Astrocyte (in vitro differentiated cells and primary cell): ENCODE measurements around the gene CASK. TPM values are rescaled to one million over a fixed set of nuclear protein-coding genes. Genes with fewer than 3 reads are reported as not detected.

Experiments
- DNase-seq: peaks from one replicate; pipeline ENCODE4 v3.0.0-alpha.2; 2010; ENCODE audit warnings: low read depth
- FAIRE-seq: peaks from 2 replicates; lab custom pipeline; 2011; peaks lifted over from hg19 to GRCh38; lab: Jason Lieb, UNC
- H2AFZ ChIP-seq: 2 replicates; pipeline ENCODE4 v1.6.0; 2012; ENCODE audit warnings: low read depth, low read length, inconsistent platforms
- H3K27ac ChIP-seq: 2 replicates; pipeline ENCODE4 v1.5.1; 2011; ENCODE audit warnings: low read depth, low read length, inconsistent platforms
- H3K27me3 ChIP-seq: 2 replicates; pipeline ENCODE4 v1.6.0; 2011; ENCODE audit warnings: low read length, inconsistent platforms; ENCODE audit not compliant: insufficient read depth
- H3K36me3 ChIP-seq: 2 replicates; pipeline ENCODE4 v1.5.1; 2011; ENCODE audit warnings: low read length, inconsistent platforms; ENCODE audit not compliant: insufficient read depth
- H3K4me1 ChIP-seq: 2 replicates; pipeline ENCODE4 v1.5.1; 2011; ENCODE audit warnings: low read length, inconsistent platforms; ENCODE audit not compliant: insufficient read depth
- H3K4me2 ChIP-seq: 2 replicates; pipeline ENCODE4 v1.6.0; 2012; ENCODE audit warnings: low read length, inconsistent platforms
- H3K4me3 ChIP-seq: 2 replicates; pipeline ENCODE4 v1.5.1; 2011; ENCODE audit warnings: low read depth, mild to moderate bottlenecking, low read length, inconsistent platforms; ENCODE audit not compliant: insufficient read depth
- H3K79me2 ChIP-seq: 2 replicates; pipeline ENCODE4 v1.6.0; 2012; ENCODE audit warnings: mild to moderate bottlenecking, low read length, inconsistent platforms; ENCODE audit not compliant: insufficient read depth
- H3K9ac ChIP-seq: 2 replicates; pipeline ENCODE4 v1.6.0; 2012; ENCODE audit warnings: mild to moderate bottlenecking, low read length, inconsistent platforms
- H3K9me3 ChIP-seq: 2 replicates; pipeline ENCODE4 v1.5.1; 2012; ENCODE audit warnings: low read depth, mild to moderate bottlenecking, low read length, inconsistent platforms; ENCODE audit not compliant: insufficient read depth
- H4K20me1 ChIP-seq: 2 replicates; pipeline ENCODE4 v1.6.0; 2012; ENCODE audit warnings: low read length, inconsistent platforms; ENCODE audit not compliant: insufficient read depth
- H3K27ac Mint-ChIP-seq: one replicate; pipeline ENCODE4 v1.8.0; 2021; ENCODE audit warnings: mild to moderate bottlenecking, mixed read lengths; ENCODE audit not compliant: unreplicated experiment
- H3K27me3 Mint-ChIP-seq: one replicate; pipeline ENCODE4 v1.8.0; 2021; ENCODE audit warnings: low read depth, mixed read lengths; ENCODE audit not compliant: unreplicated experiment
- H3K36me3 Mint-ChIP-seq: one replicate; pipeline ENCODE4 v1.8.0; 2021; ENCODE audit warnings: low read depth, mixed read lengths; ENCODE audit not compliant: unreplicated experiment
- H3K4me1 Mint-ChIP-seq: one replicate; pipeline ENCODE4 v1.8.0; 2021; ENCODE audit warnings: low read depth, mixed read lengths; ENCODE audit not compliant: unreplicated experiment
- H3K4me3 Mint-ChIP-seq: one replicate; pipeline ENCODE4 v1.8.0; 2021; ENCODE audit warnings: mild to moderate bottlenecking, moderate library complexity, mixed read lengths; ENCODE audit not compliant: unreplicated experiment
- H3K9me3 Mint-ChIP-seq: one replicate; pipeline ENCODE4 v1.8.0; 2021; ENCODE audit warnings: mild to moderate bottlenecking, mixed read lengths; ENCODE audit not compliant: unreplicated experiment
- EZH2 ChIP-seq: IDR thresholded peaks from 2 replicates; pipeline ENCODE4 v1.6.1; 2012; ENCODE audit warnings: mild to moderate bottlenecking, low read length, inconsistent platforms; ENCODE audit not compliant: insufficient read depth
- total RNA-seq: library from RNA; stranded (reverse); gene quantifications from 2 replicates; pipeline ENCODE4 v1.2.1, GENCODE V29; 2021
- TF ChIP-seq, protein P1 (sequence below): IDR thresholded peaks from 2 replicates; pipeline ENCODE4 v1.5.1; 2011; ENCODE audit warnings: low read depth, mild to moderate bottlenecking, inconsistent platforms, low read length, moderate library complexity; ENCODE audit not compliant: insufficient read depth

Gene CASK
- total RNA-seq, 1 donor from 2014 or later: 99.3 TPM

DNA sequence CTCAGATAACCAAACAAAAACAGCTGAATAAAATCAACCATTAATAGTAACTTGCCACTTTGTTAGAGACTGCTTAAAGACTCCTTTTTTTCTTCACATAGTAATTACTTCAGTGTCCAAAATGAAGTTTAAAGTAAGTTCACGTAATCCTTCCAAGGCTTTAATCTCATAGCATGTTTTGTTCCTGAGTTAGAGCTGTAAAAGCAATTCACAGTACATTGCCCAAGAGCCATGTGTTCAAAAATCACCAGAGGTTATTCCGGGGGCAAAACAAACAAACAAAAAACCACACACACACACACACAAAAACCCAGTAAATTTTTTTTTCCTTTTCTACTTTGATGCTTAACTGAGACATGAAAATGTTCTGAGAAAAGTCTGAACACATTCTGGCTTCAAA lies 193.3 kb downstream of the CASK start:
- Histone ChIP-seq H3K4me3 (no peak overlapping the region), H3K79me2 (no peaks in the 10 kb centered on the region), H3K9me3 (no peaks in the 10 kb centered on the region), H3K4me2 (no peak overlapping the region), H3K27me3 (no peaks in the 10 kb centered on the region), H3K4me1 (no peaks in the 10 kb centered on the region), H3K36me3 (no peaks in the 10 kb centered on the region), H3K27ac (no peak overlapping the region), H4K20me1 (no peaks in the 10 kb centered on the region), H2AFZ (no peak overlapping the region), H3K9ac (no peak overlapping the region)
- H3K36me3 Mint-ChIP-seq: no peaks in the 10 kb centered on the region
- DNase-seq (no peak), FAIRE-seq (peak; percentile 94)
- TF ChIP-seq, protein P1, sequence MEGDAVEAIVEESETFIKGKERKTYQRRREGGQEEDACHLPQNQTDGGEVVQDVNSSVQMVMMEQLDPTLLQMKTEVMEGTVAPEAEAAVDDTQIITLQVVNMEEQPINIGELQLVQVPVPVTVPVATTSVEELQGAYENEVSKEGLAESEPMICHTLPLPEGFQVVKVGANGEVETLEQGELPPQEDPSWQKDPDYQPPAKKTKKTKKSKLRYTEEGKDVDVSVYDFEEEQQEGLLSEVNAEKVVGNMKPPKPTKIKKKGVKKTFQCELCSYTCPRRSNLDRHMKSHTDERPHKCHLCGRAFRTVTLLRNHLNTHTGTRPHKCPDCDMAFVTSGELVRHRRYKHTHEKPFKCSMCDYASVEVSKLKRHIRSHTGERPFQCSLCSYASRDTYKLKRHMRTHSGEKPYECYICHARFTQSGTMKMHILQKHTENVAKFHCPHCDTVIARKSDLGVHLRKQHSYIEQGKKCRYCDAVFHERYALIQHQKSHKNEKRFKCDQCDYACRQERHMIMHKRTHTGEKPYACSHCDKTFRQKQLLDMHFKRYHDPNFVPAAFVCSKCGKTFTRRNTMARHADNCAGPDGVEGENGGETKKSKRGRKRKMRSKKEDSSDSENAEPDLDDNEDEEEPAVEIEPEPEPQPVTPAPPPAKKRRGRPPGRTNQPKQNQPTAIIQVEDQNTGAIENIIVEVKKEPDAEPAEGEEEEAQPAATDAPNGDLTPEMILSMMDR: no peak
- no peak for TF ChIP-seq EZH2
- H3K4me3 Mint-ChIP-seq: no peak overlapping the region
- no peaks in the 10 kb centered on the region for H3K27me3 Mint-ChIP-seq
- no peaks in the 10 kb centered on the region for H3K9me3 Mint-ChIP-seq
- H3K27ac Mint-ChIP-seq: no peak overlapping the region
- H3K4me1 Mint-ChIP-seq: peaks cover 8% of the 10 kb centered on the region

DNA sequence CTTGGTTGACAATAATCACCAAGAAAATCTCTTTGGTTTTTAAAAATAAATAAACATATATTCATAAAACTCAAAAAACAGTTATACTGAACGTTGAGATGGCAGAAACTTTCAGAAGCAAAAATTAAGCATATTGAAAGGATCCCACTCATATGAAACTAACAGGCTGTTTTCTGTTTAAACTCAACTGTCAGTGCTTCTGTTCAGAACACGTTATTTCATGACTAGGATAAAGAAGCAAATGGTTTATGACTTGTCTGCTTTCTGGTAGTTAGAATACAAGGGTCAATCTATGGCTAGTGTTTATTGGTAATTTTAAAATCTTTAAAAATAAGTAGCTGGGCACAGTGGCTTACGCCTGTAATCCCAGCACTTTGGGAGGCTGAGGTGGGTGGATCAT lies 195.2 kb downstream of the CASK start:
- Mint-ChIP-seq H3K27ac (no peak overlapping the region), H3K27me3 (no peaks in the 10 kb centered on the region), H3K4me3 (no peak overlapping the region), H3K4me1 (peaks cover 5% of the 10 kb centered on the region), H3K36me3 (no peaks in the 10 kb centered on the region), H3K9me3 (no peaks in the 10 kb centered on the region)
- Histone ChIP-seq H3K36me3 (no peaks in the 10 kb centered on the region), H4K20me1 (no peaks in the 10 kb centered on the region), H2AFZ (no peak overlapping the region), H3K9ac (no peak overlapping the region), H3K4me2 (no peak overlapping the region), H3K4me3 (no peak overlapping the region), H3K9me3 (no peaks in the 10 kb centered on the region), H3K79me2 (no peaks in the 10 kb centered on the region), H3K27me3 (no peaks in the 10 kb centered on the region), H3K4me1 (no peaks in the 10 kb centered on the region), H3K27ac (no peak overlapping the region)
- DNase-seq (no peak), FAIRE-seq (peak; percentile 63)
- TF ChIP-seq, protein P1: no peak
- TF ChIP-seq EZH2: no peak

DNA sequence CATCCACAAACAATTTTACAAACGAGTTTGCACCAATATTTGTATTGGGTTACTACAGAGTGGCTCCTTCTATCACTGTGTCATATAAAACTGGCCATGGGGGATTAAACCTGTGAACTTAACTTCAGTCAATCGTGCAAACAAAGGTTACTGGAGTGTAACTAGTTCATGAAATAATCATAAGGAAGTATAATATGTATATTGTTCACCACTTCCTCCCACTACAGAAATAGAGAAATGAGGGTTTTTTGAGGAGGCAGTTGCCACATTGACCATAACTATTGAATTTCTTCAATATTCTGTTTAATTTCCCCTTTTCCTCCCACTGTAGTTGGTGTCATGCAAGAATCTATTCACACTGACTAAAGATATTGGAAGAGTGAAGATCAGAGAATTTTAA lies 199.5 kb downstream of the CASK start, which contains the start of gene GPR82:
Gene GPR82 (plus strand): TSS at position 356 of the 400 bp plus-strand sequence. CDS start 2,846 bp downstream, outside the sequence.
- Mint-ChIP-seq H3K9me3 (peaks cover 5% of the 10 kb centered on the region), H3K27me3 (no peaks in the 10 kb centered on the region), H3K4me1 (peaks cover 14% of the 10 kb centered on the region), H3K27ac (no peak within 1 kb of the TSS), H3K36me3 (peaks cover 3% of the 10 kb centered on the region), H3K4me3 (no peak within 1 kb of the TSS)
- H3K4me3 ChIP-seq: no peak within 1 kb of the TSS
- H3K79me2 ChIP-seq: no peaks in the 10 kb centered on the region
- H3K27me3 ChIP-seq: no peaks in the 10 kb centered on the region
- H3K36me3 ChIP-seq: no peaks in the 10 kb centered on the region
- no peaks in the 10 kb centered on the region for H3K4me1 ChIP-seq
- FAIRE-seq (no peak), DNase-seq (no peak)
- H2AFZ ChIP-seq: no peak within 1 kb of the TSS
- no peak within 1 kb of the TSS for H3K4me2 ChIP-seq
- TF ChIP-seq, protein P1: no peak
- TF ChIP-seq EZH2: no peak
- H4K20me1 ChIP-seq: no peaks in the 10 kb centered on the region
- no peak within 1 kb of the TSS for H3K27ac ChIP-seq
- H3K9ac ChIP-seq: no peak within 1 kb of the TSS
- no peaks in the 10 kb centered on the region for H3K9me3 ChIP-seq
